ENCODE measurements around the gene IFFO2. TPM values are rescaled to one million over a fixed set of nuclear protein-coding genes. Genes with fewer than 3 reads are reported as not detected.

The IFFO2 gene
- total RNA-seq, 2 donors from 2014 or later = 4.6 to 6.4 TPM

DNA sequence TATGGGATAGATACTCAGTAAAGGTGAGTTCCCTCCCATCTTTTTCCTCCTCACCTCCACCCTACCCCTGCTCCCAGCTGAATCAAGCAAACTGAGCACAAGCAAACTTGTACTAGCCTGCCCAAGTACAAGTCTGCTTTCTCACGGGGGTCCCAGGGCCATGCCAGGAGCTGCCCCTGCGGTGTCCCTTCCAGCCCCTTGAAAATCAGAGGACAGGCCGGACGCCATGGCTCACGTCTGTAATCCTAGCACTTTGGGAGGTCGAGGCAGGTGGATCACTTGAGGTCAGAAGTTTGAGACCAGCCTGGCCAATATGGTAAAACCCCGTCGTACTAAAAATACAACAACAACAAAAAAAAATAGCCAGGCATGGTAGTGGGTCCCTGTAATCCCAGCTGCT lies 17.5 kb upstream of the IFFO2 start:
- Mint-ChIP-seq H3K4me1 (peaks cover 4% of the 10 kb centered on the region), H3K27ac (no peak overlapping the region), H3K9me3 (no peaks in the 10 kb centered on the region), H3K4me3 (no peak overlapping the region), H3K36me3 (ENCODE audit: low read depth) (no peaks in the 10 kb centered on the region), H3K27me3 (ENCODE audit: insufficient read depth) (peaks cover 4% of the 10 kb centered on the region)
- no peak for DNase-seq
- TF ChIP-seq, protein P1, sequence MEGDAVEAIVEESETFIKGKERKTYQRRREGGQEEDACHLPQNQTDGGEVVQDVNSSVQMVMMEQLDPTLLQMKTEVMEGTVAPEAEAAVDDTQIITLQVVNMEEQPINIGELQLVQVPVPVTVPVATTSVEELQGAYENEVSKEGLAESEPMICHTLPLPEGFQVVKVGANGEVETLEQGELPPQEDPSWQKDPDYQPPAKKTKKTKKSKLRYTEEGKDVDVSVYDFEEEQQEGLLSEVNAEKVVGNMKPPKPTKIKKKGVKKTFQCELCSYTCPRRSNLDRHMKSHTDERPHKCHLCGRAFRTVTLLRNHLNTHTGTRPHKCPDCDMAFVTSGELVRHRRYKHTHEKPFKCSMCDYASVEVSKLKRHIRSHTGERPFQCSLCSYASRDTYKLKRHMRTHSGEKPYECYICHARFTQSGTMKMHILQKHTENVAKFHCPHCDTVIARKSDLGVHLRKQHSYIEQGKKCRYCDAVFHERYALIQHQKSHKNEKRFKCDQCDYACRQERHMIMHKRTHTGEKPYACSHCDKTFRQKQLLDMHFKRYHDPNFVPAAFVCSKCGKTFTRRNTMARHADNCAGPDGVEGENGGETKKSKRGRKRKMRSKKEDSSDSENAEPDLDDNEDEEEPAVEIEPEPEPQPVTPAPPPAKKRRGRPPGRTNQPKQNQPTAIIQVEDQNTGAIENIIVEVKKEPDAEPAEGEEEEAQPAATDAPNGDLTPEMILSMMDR (conservative IDR thresholded peaks at IDR 0.05) = no peak
- Histone ChIP-seq H3K9ac (ENCODE audit: extremely low read depth, low read length, poor library complexity, severe bottlenecking) (no peak overlapping the region), H3K27me3 (ENCODE audit: control insufficient read depth, insufficient read depth, low read length, poor library complexity, severe bottlenecking) (no peaks in the 10 kb centered on the region), H3K4me1 (ENCODE audit: control insufficient read depth, insufficient read depth, low read length) (no peaks in the 10 kb centered on the region), H3K27ac (ENCODE audit: low read depth, low read length) (no peak overlapping the region), H3K9me3 (ENCODE audit: control insufficient read depth, low read length) (no peaks in the 10 kb centered on the region), H3K36me3 (ENCODE audit: control insufficient read depth, insufficient read depth, low read length) (no peaks in the 10 kb centered on the region), H3K4me3 (ENCODE audit: low read length) (no peak overlapping the region)
- 90 to 93% methylated on average over 7 to 8 of the region's 8 CpGs for WGBS, 2 experiments (ENCODE audit: insufficient coverage in 1 of 2, insufficient read length in 1 of 2)

DNA sequence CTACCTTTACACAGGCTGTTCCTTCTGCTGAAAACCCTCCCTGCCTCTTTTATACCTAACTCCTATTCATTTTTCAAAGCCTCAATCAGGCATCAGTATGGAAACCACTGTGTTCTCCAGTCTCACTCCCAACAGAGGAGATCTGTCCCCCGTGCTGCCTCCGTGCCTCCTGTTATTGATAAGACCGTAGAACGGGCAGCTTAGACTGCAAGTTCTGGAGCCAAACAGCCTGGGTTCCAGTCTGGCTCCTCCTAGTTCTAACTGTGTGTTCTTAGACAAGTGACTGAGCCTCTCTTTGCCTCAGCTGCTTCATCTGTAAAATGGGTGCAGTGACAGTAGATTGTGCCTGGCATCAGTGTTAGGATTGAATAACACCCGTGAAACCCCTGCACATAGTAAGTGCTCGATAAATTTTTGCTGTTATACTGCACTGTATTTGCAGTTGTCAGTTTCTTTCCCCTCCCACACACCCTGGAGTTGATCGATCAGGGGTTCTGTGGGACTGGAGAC lies 17.0 kb upstream of the IFFO2 start:
- 84 to 86% methylated on average over 6 to 7 of the region's 7 CpGs for WGBS, 2 experiments (ENCODE audit: insufficient coverage in 1 of 2, insufficient read length in 1 of 2)
- TF ChIP-seq, protein P1 (conservative IDR thresholded peaks at IDR 0.05) = no peak
- Histone ChIP-seq H3K4me3 (ENCODE audit: low read length) (no peak overlapping the region), H3K4me1 (ENCODE audit: control insufficient read depth, insufficient read depth, low read length) (no peaks in the 10 kb centered on the region), H3K27me3 (ENCODE audit: control insufficient read depth, insufficient read depth, low read length, poor library complexity, severe bottlenecking) (no peaks in the 10 kb centered on the region), H3K27ac (ENCODE audit: low read depth, low read length) (no peak overlapping the region), H3K9ac (ENCODE audit: extremely low read depth, low read length, poor library complexity, severe bottlenecking) (no peak overlapping the region), H3K9me3 (ENCODE audit: control insufficient read depth, low read length) (no peaks in the 10 kb centered on the region), H3K36me3 (ENCODE audit: control insufficient read depth, insufficient read depth, low read length) (no peaks in the 10 kb centered on the region)
- H3K27ac Mint-ChIP-seq = no peak overlapping the region
- no peaks in the 10 kb centered on the region for H3K36me3 Mint-ChIP-seq (ENCODE audit: low read depth)
- peaks cover 4% of the 10 kb centered on the region for H3K27me3 Mint-ChIP-seq (ENCODE audit: insufficient read depth)
- H3K9me3 Mint-ChIP-seq = no peaks in the 10 kb centered on the region
- H3K4me1 Mint-ChIP-seq = no peaks in the 10 kb centered on the region
- no peak overlapping the region for H3K4me3 Mint-ChIP-seq
- no peak for DNase-seq

DNA sequence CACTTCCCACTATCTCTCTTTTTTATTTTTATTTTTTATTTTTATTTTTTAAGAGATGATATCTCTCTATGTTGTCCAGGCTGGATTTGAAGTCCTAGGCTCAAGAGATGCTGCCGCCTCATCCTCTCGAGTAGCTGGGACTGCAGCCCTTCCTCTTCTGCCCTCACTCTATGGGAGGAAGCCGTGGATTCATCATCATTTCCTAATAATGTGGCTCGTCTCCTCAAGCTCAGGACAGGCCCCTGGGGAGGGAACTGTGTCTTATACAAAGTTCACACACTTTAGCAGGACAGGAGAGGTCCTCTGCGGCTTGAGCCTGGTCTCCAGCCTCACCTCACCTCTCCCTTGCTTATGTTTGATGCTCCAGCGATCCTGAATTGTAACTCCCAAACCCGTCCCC lies 16.5 kb upstream of the IFFO2 start:
- H3K9ac ChIP-seq (ENCODE audit: extremely low read depth, low read length, poor library complexity, severe bottlenecking) = no peak overlapping the region
- no peak overlapping the region for H3K4me3 Mint-ChIP-seq
- peaks cover 4% of the 10 kb centered on the region for H3K27me3 Mint-ChIP-seq (ENCODE audit: insufficient read depth)
- no peaks in the 10 kb centered on the region for H3K36me3 Mint-ChIP-seq (ENCODE audit: low read depth)
- no peaks in the 10 kb centered on the region for H3K27me3 ChIP-seq (ENCODE audit: control insufficient read depth, insufficient read depth, low read length, poor library complexity, severe bottlenecking)
- H3K9me3 ChIP-seq (ENCODE audit: control insufficient read depth, low read length) = no peaks in the 10 kb centered on the region
- no peaks in the 10 kb centered on the region for H3K4me1 Mint-ChIP-seq
- H3K27ac Mint-ChIP-seq = no peak overlapping the region
- no peak for DNase-seq
- H3K9me3 Mint-ChIP-seq = no peaks in the 10 kb centered on the region
- no peak overlapping the region for H3K27ac ChIP-seq (ENCODE audit: low read depth, low read length)
- WGBS, 2 experiments (ENCODE audit: insufficient coverage in 1 of 2, insufficient read length in 1 of 2) = 79 to 88% methylated on average over 4 to 7 of the region's 7 CpGs
- TF ChIP-seq, protein P1 (conservative IDR thresholded peaks at IDR 0.05) = no peak
- H3K4me3 ChIP-seq (ENCODE audit: low read length) = no peak overlapping the region
- no peaks in the 10 kb centered on the region for H3K36me3 ChIP-seq (ENCODE audit: control insufficient read depth, insufficient read depth, low read length)
- H3K4me1 ChIP-seq (ENCODE audit: control insufficient read depth, insufficient read depth, low read length) = no peaks in the 10 kb centered on the region

All from endodermal cell (in vitro differentiated cells).